Breast epithelium (tissue), 4 donors: ENCODE results near the gene PRKN. TPM values are rescaled to one million over a fixed set of nuclear protein-coding genes. Genes with fewer than 3 reads are reported as not detected.

Experiments used
- DNase-seq, 2 donors: peaks; one replicate each; pipeline ENCODE4 v3.0.0-alpha.2; 2019; ENCODE audit warnings: low spot score in 2 of 2
- H3K27ac ChIP-seq, 2 donors: fragments of 200-600 bp; sonication (generic) in 1 of 2; one replicate each; pipeline ENCODE4 v1.5.1; 2016 to 2019; ENCODE audit warnings: mild to moderate bottlenecking in 1 of 2
- H3K27me3 ChIP-seq, 2 donors: fragments of 200-600 bp; sonication (generic) in 1 of 2; one replicate each; pipeline versions ENCODE4 v1.5.1 to v1.6.0; 2017 to 2019; ENCODE audit warnings: control low read depth in 1 of 2, mild to moderate bottlenecking in 1 of 2
- H3K36me3 ChIP-seq: fragments of 200-600 bp; one replicate; pipeline ENCODE4 v1.5.1; 2019
- H3K4me1 ChIP-seq, 2 donors: fragments of 200-600 bp; sonication (generic); one replicate each; pipeline ENCODE4 v1.5.1; 2016 to 2019; ENCODE audit warnings: control low read depth in 1 of 2
- H3K4me3 ChIP-seq, 3 donors: fragments of 200-600 bp; sonication (generic); 1 replicate in 2 of 3; 2 replicates in 1 of 3; pipeline ENCODE4 v1.5.1; 2016 to 2019; ENCODE audit warnings: mild to moderate bottlenecking in 3 of 3, moderate library complexity in 2 of 3
- H3K9me3 ChIP-seq, 2 donors: fragments of 200-600 bp; sonication (generic) in 1 of 2; one replicate each; pipeline ENCODE4 v1.5.1; 2016 to 2019; ENCODE audit warnings: control low read depth in 1 of 2
- CTCF ChIP-seq, 3 donors: fragments of 450-650 bp; IDR thresholded peaks; one replicate each; pipeline ENCODE4 v1.5.1; 2016 to 2017; ENCODE audit warnings: antibody characterized with exemption in 3 of 3, mild to moderate bottlenecking in 3 of 3, moderate library complexity in 3 of 3
- POLR2A ChIP-seq: fragments of 450-650 bp; IDR thresholded peaks from one replicate; pipeline ENCODE4 v1.6.1; 2016; ENCODE audit warnings: antibody characterized with exemption, mild to moderate bottlenecking, moderate library complexity
- POLR2AphosphoS5 ChIP-seq, 3 donors: sonication (generic); formaldehyde crosslinking; IDR thresholded peaks; one replicate each; pipeline ENCODE4 v1.6.1; 2017; ENCODE audit warnings: antibody characterized with exemption in 3 of 3
- intact Hi-C: fragments of 100-400 bp; cut with DNase I; formaldehyde crosslinking; loops from one replicate; pipeline ENCODE4 v1.15.1; 2023; ENCODE audit warnings: low total_unique reads
- total RNA-seq, 3 donors: library from RNA; depleted of rRNA; stranded (reverse); fragments of >200 nt; gene quantifications; one replicate each; pipeline ENCODE4 v1.1.0, GENCODE V29; 2016

The PRKN gene
- total RNA-seq, 3 donors from 2014 or later: 7.2 to 19.0 (median 11.2) TPM

GRCh38 chr6:161838306-161839035 is 889.1 kb downstream of the PRKN start:
- Histone ChIP-seq H3K27me3 (no peaks in the 10 kb centered on the region), H3K4me1 (no peaks in the 10 kb centered on the region), H3K4me3 (no peak overlapping the region), H3K27ac (no peak overlapping the region), H3K9me3 (no peaks in the 10 kb centered on the region), H3K36me3 (no peaks in the 10 kb centered on the region)
- TF ChIP-seq CTCF (IDR thresholded peaks at IDR 0.05) (no peak), POLR2A (no peak), POLR2AphosphoS5 (IDR thresholded peaks at IDR 0.05) (no peak)
- DNase-seq: no peak
- intact Hi-C loops: no loop called here

- Histone ChIP-seq H3K9me3 (no peaks in the 10 kb centered on the region), H3K4me1 (no peaks in the 10 kb centered on the region), H3K27me3 (no peaks in the 10 kb centered on the region), H3K27ac (no peak overlapping the region), H3K36me3 (no peaks in the 10 kb centered on the region), H3K4me3 (no peak overlapping the region)
- intact Hi-C loops: no loop called here
- no peak for DNase-seq
- TF ChIP-seq POLR2A: no peak
- no peak for TF ChIP-seq POLR2AphosphoS5 (IDR thresholded peaks at IDR 0.05)
- no peak for TF ChIP-seq CTCF (IDR thresholded peaks at IDR 0.05)
Measured at GRCh38 chr6:161837854-161838253, 889.7 kb downstream of the PRKN start.

GRCh38 chr6:161837449-161837735 is 890.2 kb downstream of the PRKN start:
- H3K27ac ChIP-seq: no peak overlapping the region
- intact Hi-C loops: no loop called here
- no peak for TF ChIP-seq CTCF (IDR thresholded peaks at IDR 0.05)
- no peak for TF ChIP-seq POLR2A
- no peak for TF ChIP-seq POLR2AphosphoS5 (IDR thresholded peaks at IDR 0.05)

GRCh38 chr6:161836643-161837448 is 890.7 kb downstream of the PRKN start:
- Histone ChIP-seq H3K27me3 (no peaks in the 10 kb centered on the region), H3K9me3 (no peaks in the 10 kb centered on the region), H3K36me3 (no peaks in the 10 kb centered on the region), H3K4me3 (no peak overlapping the region), H3K27ac (no peak overlapping the region), H3K4me1 (no peaks in the 10 kb centered on the region)
- no peak for DNase-seq
- intact Hi-C loops: no loop called here
- TF ChIP-seq POLR2A (no peak), CTCF (IDR thresholded peaks at IDR 0.05) (no peak), POLR2AphosphoS5 (IDR thresholded peaks at IDR 0.05) (no peak)

More at GRCh38 chr6:161837449-161837735, 890.2 kb downstream of the PRKN start:
- Histone ChIP-seq H3K9me3 (no peaks in the 10 kb centered on the region), H3K27me3 (no peaks in the 10 kb centered on the region), H3K36me3 (no peaks in the 10 kb centered on the region), H3K4me3 (no peak overlapping the region), H3K4me1 (no peaks in the 10 kb centered on the region)
- no peak for DNase-seq

GRCh38 chr6:161835500-161836215 is 891.9 kb downstream of the PRKN start:
- Histone ChIP-seq H3K9me3 (no peaks in the 10 kb centered on the region), H3K36me3 (no peaks in the 10 kb centered on the region), H3K27ac (no peak overlapping the region), H3K4me3 (no peak overlapping the region), H3K4me1 (no peaks in the 10 kb centered on the region), H3K27me3 (no peaks in the 10 kb centered on the region)
- no peak for DNase-seq
- TF ChIP-seq CTCF (IDR thresholded peaks at IDR 0.05) (no peak), POLR2A (no peak), POLR2AphosphoS5 (IDR thresholded peaks at IDR 0.05) (no peak)
- intact Hi-C loops: no loop called here
